Hepatocyte (in vitro differentiated cells): ENCODE results near the gene PEX12.

Experiments used
- CTCF ChIP-seq: fragments of 200-600 bp; sonication (generic); IDR thresholded peaks from 2 replicates; pipeline ENCODE4 v1.5.1; 2016; ENCODE audit warnings: antibody characterized with exemption, mild to moderate bottlenecking; ENCODE audit not compliant: poor library complexity
- EZH2phosphoT487 ChIP-seq: fragments of 200-600 bp; sonication (generic); IDR thresholded peaks from one replicate; pipeline ENCODE4 v1.6.1; 2018; ENCODE audit warnings: antibody characterized with exemption, mild to moderate bottlenecking, low read depth, moderate library complexity; ENCODE audit not compliant: unreplicated experiment, severe bottlenecking

- TF ChIP-seq CTCF (no peak), EZH2phosphoT487 (no peak)
Observed at GRCh38 chr17:35603674-35604073, 25.3 kb upstream of the PEX12 start.
